Activated naive CD8-positive, alpha-beta T cell treated with anti-CD3 and anti-CD28 coated beads, Interleukin-2, amount 50 U/mL, for 16 hours (primary cell): ENCODE results near the gene C1orf105.

Source experiments
- DNase-seq: peaks from one replicate; pipeline ENCODE4 v3.0.0-alpha.2; 2020; ENCODE audit warnings: low read depth, low spot score

C1orf105 gene

GRCh38 chr1:172395576-172395975 is 24.9 kb upstream of the C1orf105 start:
- DNase-seq: no peak

GRCh38 chr1:172397221-172397620 is 23.3 kb upstream of the C1orf105 start:
- DNase-seq: no peak

GRCh38 chr1:172397633-172398032 is 22.9 kb upstream of the C1orf105 start:
- no peak for DNase-seq

GRCh38 chr1:172398193-172398592 is 22.3 kb upstream of the C1orf105 start:
- DNase-seq: no peak

- DNase-seq: no peak
Observed at GRCh38 chr1:172398970-172399755, 21.3 kb upstream of the C1orf105 start.

- DNase-seq: no peak
Observed at GRCh38 chr1:172399756-172400721, 20.4 kb upstream of the C1orf105 start.

GRCh38 chr1:172400722-172401105 is 19.8 kb upstream of the C1orf105 start:
- DNase-seq: no peak

GRCh38 chr1:172401477-172401876 is 19.0 kb upstream of the C1orf105 start:
- no peak for DNase-seq

- no peak for DNase-seq
Observed at GRCh38 chr1:172401892-172402291, 18.6 kb upstream of the C1orf105 start.

GRCh38 chr1:172402878-172403569 is 17.5 kb upstream of the C1orf105 start:
- DNase-seq: no peak

GRCh38 chr1:172404121-172404520 is 16.4 kb upstream of the C1orf105 start:
- no peak for DNase-seq

GRCh38 chr1:172405912-172406311 is 14.6 kb upstream of the C1orf105 start:
- DNase-seq: no peak

- DNase-seq: no peak
Observed at GRCh38 chr1:172406968-172407367, 13.5 kb upstream of the C1orf105 start.

GRCh38 chr1:172408958-172409357 is 11.5 kb upstream of the C1orf105 start:
- DNase-seq: no peak

- no peak for DNase-seq
Observed at GRCh38 chr1:172410027-172410426, 10.5 kb upstream of the C1orf105 start.

- DNase-seq: no peak
Observed at GRCh38 chr1:172411791-172412338, 8.6 kb upstream of the C1orf105 start.

- DNase-seq: no peak
Observed at GRCh38 chr1:172414331-172414730, 6.2 kb upstream of the C1orf105 start.

GRCh38 chr1:172416496-172417035 is 3.9 kb upstream of the C1orf105 start:
- no peak for DNase-seq

GRCh38 chr1:172417557-172417956 is 2.9 kb upstream of the C1orf105 start:
- no peak for DNase-seq

GRCh38 chr1:172421974-172422604 is 1.6 kb downstream of the C1orf105 start:
- DNase-seq: no peak

GRCh38 chr1:172423336-172423735 is 2.9 kb downstream of the C1orf105 start:
- no peak for DNase-seq
